GM10248 (cell line): ENCODE measurements around the gene PLEKHA5.

Experiments used
- CTCF ChIA-PET: fragments of 300-600 bp; sonication (Branson Sonifier 250); formaldehyde crosslinking; extraction: SDS; loops from one replicate; lab custom pipeline; 2021; ENCODE audit warnings: antibody characterized with exemption; lab: Yijun Ruan, JAX
- POLR2A ChIA-PET: fragments of 350-650 bp; sonication (Branson Sonifier 250); formaldehyde crosslinking; extraction: SDS; loops from one replicate; lab custom pipeline; 2020; ENCODE audit warnings: antibody characterized with exemption; lab: Yijun Ruan, JAX
- DNase-seq: peaks from one replicate; pipeline ENCODE4 v3.0.0; 2012; ENCODE audit errors: extremely low spot score
- TF ChIP-seq, protein P1 (sequence below): IDR thresholded peaks from 2 replicates; pipeline ENCODE4 v1.5.1; 2012; ENCODE audit warnings: mild to moderate bottlenecking, low read depth; ENCODE audit errors: extremely low read depth, missing control alignments, control extremely low read depth

The PLEKHA5 gene

GRCh38 chr12:19312637-19313036 lies 183.1 kb downstream of the PLEKHA5 start:
- DNase-seq: no peak
- ChIA-PET POLR2A (no interaction called here), CTCF (interaction anchor here (0.9 to 1.2 kb wide), 2 partner anchors 10 to 19 kb away, joined by 3 read pairs; no protein-coding TSS in a partner anchor)
- TF ChIP-seq, protein P1, sequence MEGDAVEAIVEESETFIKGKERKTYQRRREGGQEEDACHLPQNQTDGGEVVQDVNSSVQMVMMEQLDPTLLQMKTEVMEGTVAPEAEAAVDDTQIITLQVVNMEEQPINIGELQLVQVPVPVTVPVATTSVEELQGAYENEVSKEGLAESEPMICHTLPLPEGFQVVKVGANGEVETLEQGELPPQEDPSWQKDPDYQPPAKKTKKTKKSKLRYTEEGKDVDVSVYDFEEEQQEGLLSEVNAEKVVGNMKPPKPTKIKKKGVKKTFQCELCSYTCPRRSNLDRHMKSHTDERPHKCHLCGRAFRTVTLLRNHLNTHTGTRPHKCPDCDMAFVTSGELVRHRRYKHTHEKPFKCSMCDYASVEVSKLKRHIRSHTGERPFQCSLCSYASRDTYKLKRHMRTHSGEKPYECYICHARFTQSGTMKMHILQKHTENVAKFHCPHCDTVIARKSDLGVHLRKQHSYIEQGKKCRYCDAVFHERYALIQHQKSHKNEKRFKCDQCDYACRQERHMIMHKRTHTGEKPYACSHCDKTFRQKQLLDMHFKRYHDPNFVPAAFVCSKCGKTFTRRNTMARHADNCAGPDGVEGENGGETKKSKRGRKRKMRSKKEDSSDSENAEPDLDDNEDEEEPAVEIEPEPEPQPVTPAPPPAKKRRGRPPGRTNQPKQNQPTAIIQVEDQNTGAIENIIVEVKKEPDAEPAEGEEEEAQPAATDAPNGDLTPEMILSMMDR: no peak

DNA sequence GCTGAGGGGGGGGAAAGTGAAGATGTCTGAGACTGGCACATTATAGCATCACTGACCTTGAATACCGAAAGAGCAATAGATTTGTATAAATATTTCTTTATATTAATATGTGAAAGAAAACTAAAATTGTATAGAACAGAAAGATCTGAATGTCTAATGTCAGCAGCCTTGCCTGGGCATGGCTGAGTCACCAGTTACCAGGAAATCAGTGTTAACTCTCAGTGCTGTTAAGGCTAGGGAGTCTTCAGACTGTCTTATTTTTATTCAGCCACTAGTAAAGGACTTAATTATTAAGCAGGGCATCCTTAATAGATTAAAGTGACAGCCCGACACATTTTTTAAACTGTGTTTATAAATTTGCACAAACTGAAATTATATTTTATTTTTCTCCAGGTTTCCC lies 186.9 kb downstream of the PLEKHA5 start:
- TF ChIP-seq, protein P1: no peak
- DNase-seq: no peak
- POLR2A ChIA-PET: no interaction called here
- CTCF ChIA-PET: interaction anchor here (1.2 kb wide), 1 partner anchor 47 kb away, joined by 3 read pairs; no protein-coding TSS in a partner anchor

DNA sequence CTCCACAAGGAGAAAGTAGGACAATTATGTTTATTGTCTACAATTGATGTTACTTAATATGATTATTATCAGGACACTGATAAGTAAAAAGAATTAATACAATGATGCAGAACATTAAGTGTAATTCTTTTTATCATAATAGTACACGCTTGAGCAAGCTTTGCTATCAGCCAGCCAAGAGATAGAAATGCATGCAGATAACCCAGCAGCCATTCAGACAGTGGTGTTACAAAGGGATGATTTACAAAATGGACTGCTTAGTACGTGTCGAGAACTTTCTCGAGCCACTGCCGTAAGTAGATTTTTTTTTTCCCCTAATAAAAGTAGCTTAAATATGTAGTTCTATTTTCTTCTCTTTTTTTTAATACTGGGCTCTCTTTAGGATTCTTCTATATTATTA lies 192.8 kb downstream of the PLEKHA5 start:
- ChIA-PET POLR2A (no interaction called here), CTCF (no interaction called here)
- TF ChIP-seq, protein P1: no peak

GRCh38 chr12:19323805-19324204 lies 194.3 kb downstream of the PLEKHA5 start:
- ChIA-PET CTCF (interaction anchor here (0.9 to 1.5 kb wide), 3 partner anchors 10 to 15 kb away, joined by 3 to 4 read pairs (median 3); no protein-coding TSS in a partner anchor), POLR2A (no interaction called here)
- no peak for DNase-seq
- TF ChIP-seq, protein P1: no peak

More for the DNA sequence above, 192.8 kb downstream of the PLEKHA5 start:
- DNase-seq: no peak

- CTCF ChIA-PET: interaction anchor here (1.0 kb wide), 1 partner anchor 10 kb away, joined by 3 read pairs; no protein-coding TSS in a partner anchor
- TF ChIP-seq, protein P1: no peak
- POLR2A ChIA-PET: no interaction called here
- DNase-seq: no peak
These were observed 196.6 kb downstream of the PLEKHA5 start for GRCh38 chr12:19326102-19326501.

DNA sequence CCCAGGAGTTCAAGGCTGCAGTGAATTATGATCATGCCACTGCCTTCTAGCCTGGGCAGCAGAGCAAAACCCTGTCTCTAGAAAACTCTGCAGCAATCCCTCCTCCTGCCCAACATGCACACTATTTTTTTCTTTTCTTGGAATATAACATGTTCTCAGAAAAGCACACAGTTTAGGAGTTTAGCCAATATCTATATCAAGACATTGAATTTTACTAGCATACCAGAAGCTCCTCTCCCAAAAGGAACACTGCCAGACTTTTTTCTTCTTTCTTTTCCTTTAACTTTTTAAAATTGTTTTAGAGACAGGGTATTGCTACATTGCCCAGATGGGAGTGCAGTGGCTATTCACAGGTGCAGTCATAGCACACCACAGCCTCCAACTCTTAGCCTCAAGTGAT lies 202.7 kb downstream of the PLEKHA5 start:
- TF ChIP-seq, protein P1: no peak
- ChIA-PET CTCF (no interaction called here), POLR2A (no interaction called here)
- no peak for DNase-seq
